GM19035 (cell line): ENCODE results near the gene LRRN2.

ENCODE experiments used
- ATAC-seq: cut with Tn5 transposase; IDR thresholded peaks from one replicate; pipeline ENCODE4 v1.9.1; 2021; ENCODE audit not compliant: unreplicated experiment

The LRRN2 gene

DNA sequence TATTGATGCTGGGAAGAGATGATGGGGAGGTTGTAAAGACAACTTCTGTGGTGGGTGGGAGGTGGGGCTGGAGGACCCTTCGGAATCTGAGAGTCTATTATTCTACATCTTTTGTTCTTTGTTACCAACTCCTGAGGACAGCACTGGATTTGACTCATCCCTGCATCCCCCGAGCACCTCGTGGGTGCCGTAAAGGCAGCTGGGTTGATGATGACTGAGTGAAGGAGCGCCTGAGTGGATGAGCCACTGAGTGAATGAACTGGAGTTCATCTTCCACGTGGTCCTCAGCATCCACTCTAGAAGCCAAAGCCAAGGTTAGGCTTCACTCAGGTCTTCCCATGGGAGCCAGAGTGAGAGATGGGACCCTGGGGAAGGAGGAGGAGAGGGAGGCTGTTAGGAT, 77.6 kb downstream of the LRRN2 start:
- ATAC-seq = no peak

- no peak for ATAC-seq
Measured at GRCh38 chr1:204605791-204606190, 79.7 kb downstream of the LRRN2 start.

DNA sequence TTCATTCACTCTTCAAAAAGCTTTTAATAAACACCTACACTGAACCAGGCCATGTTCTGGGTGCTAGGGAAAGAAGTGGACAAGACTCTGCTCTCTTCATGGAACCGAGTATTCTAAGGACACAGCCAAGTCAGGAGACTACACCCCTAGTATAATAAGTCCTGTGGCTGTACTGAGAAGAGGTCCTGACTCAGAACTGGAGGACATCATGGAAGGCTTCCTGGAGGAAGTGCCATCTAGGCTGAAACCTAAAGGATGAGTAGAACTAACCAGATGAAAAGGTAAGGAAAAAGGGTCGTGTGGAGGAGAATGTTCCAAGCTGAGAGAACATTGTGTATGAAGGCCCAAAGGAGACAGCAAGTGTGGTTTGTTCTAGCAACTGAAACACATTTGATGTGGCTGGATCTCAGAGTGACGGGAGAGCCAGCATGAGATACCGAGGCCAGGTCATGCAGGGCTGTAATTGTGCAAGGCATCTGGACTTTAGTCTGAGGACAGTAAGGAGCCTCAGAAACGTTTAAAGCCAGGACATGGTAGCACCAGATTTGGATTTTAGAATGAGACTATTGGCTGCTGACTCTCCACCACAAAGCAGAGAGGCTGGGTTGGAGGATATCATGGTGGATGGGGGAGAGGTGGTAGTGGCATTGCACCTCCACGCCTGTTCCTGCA, 82.5 kb downstream of the LRRN2 start:
- ATAC-seq = no peak

DNA sequence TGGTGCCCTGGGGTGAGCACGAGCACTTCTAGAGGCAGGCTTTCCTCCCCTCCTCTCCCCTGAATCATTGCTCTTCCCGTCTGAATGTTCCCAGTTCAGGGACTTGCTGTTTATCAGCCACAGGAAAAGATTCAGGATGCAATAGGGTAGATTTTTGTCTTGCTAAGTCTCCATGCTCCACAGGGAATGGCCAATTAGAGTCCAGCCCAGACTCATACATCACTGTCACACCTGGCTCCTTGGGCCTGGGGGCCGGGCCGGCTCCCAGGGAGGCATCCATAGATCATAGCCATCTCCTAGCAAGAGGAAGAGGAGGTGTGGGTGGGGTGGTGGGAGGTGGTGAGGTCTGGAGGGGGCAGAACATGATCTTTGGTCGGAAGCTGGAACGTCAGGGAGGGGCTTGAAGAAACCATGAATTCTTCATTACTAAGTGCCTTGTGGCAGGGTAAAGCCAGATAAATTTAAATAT, 83.4 kb downstream of the LRRN2 start:
- ATAC-seq = no peak

- ATAC-seq = no peak
Measured at GRCh38 chr1:204600968-204601367, 84.6 kb downstream of the LRRN2 start.

DNA sequence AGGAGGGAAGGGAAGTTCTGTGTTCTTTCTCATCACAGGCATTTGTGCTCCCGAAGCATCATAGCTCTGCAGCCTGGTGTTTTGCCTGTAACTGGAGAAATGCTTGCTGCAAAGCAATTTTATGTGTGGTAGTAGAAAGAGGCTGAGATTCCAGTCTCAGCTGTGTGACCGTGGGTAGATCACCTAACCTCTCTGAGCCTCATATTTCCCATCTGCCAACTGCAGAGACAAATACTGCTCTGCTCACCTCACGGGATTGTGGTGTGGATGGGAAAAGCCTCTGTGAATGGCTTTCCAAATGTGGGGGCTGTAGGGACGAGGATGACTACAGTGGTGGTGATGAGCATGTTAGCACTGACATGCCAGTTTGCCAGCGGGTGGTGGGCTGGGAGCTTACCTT, 85.3 kb downstream of the LRRN2 start:
- ATAC-seq = no peak

GRCh38 chr1:204599596-204599995, 85.9 kb downstream of the LRRN2 start:
- ATAC-seq = no peak

- no peak for ATAC-seq
Measured at GRCh38 chr1:204599098-204599497, 86.4 kb downstream of the LRRN2 start.

DNA sequence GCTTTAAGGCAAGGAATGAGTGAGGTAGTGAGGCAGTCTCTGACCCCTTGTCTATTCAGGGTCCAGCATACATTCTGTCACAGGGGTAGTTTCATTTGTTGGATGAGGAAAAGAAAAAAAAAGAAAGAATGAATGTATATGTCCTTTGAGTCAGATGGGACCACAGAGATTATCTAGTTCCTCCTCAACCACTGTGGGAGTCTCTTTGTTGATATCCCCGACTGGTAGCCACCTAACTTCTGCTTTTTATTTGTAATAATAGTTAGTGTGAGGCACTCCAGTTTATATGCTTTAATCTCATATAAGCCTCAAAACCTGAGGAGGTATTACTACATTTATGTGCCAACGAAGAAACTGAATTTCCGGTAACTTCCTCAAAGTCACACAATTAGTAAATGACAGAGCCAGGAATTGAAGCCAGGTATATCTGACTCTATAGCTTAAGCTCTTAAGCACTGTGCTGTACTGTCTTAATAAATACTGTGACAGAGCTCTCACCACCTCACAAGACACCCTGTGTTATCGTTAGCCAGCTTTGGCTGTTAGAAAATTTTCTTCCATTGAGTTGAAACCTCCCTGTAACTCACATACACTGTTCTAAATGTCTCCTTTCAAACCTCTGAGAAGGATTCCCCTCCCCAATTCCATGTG, 87.1 kb downstream of the LRRN2 start:
- ATAC-seq = no peak

GRCh38 chr1:204592246-204592948, 93.1 kb downstream of the LRRN2 start:
- ATAC-seq = no peak

DNA sequence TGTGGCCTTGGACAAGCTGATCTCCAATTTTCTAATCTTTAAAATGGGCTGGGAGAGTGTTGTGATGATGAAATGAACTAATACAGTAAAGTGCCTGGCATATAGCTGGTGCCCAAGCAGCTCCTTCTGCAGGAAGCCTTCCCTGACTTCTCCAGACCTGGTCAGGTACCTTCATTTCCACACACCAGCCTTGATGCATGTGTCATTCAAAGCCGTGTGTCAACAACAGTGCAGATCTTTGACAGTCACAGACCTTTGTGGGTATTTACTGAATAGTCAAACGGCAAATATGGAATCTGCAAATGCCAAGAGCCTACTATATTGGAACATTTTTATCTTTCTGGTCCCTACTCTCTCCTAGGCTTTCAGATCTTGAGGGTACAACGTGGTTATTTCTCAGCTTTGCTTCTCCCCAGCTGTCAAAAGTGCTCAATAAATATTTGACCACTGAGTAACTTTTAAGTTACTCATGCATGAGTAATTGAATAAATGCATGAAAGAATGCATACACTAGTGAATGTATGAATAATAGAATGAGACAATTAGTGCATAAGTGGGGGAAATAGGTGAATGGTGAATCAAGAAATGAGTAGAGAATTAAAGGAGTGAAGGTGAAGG, 94.0 kb downstream of the LRRN2 start:
- ATAC-seq = no peak

DNA sequence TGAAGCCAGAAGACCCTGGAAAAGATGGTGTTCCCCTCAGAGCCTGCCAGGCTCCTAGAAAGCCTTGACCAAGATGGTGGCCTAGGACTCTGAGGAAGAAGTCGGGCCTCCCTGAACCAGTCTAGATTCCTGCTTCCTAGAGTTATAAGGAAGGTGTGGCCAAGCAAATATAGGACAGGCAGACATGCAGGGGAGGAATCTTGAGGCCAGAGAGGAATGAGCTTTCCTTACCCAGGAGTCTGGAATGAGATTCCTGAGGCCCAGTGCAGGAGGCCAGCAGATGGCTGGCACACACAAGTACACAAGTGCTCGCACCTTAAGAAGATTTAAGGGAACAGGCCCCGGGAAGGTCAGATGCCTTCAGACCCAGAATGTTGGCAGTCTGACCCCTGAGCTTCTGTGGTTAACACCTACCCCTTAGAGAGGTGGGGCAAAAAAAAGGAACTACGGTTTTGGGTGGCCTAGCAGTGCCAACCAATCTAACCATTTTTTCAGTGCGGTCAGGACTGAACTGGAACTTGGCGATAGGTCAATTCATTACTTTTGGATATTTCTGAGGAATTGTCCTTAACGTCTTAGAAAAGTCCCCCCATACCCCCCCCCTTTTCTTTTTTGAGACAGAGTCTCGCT, 96.0 kb downstream of the LRRN2 start:
- ATAC-seq = no peak

- ATAC-seq = no peak
Measured at GRCh38 chr1:204588826-204589225, 96.7 kb downstream of the LRRN2 start.

DNA sequence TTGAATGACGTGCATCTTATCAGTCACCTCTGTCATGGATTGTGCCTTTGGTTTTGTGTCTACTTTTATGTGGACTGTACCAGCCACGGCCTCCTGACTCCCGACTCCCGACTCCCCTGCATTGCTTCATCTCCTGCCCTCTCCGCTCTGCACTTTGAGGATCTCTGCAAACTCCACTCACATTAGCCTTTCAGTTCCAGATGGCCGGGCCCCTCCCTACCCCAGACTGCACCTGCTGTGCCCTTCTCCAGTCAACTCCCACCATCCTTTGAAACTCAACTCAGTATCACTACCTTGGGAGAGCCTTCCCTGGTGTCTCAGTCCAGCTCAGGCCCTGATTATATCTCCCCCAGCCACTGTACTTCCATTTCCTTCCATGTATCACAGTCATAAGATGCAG, 97.9 kb downstream of the LRRN2 start:
- no peak for ATAC-seq

DNA sequence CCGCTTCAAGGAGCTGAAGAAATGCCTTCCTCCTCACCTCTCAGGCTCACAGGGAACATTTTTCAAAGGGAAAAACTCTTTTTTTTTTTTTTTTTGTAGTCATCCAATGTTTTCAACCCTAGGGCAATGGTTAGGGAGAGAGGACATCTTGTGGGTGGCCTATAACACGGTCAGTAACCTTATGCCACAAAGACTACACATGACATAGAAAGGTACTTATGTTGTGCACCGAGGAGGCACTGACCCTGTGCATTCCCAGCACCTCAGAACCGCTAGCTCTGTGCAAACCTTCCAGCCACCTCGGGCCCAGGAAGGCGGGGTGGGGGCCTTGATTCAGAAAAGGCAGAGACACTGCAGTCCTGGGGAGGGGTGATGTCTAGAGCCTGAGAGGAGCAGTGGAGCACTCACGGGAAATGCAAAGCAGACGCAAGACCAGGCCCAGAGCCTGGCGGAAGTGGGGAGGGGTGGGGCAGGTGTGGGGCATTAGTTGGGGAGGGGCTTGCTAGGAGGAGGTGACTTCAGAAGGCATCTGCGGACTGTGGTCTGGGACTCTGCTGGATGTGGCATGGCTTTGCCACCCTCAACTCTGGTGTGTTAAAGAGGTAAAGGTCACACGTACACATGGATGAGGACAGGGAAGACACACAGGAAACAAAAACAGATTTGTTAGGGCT, 100.7 kb downstream of the LRRN2 start:
- ATAC-seq = no peak

DNA sequence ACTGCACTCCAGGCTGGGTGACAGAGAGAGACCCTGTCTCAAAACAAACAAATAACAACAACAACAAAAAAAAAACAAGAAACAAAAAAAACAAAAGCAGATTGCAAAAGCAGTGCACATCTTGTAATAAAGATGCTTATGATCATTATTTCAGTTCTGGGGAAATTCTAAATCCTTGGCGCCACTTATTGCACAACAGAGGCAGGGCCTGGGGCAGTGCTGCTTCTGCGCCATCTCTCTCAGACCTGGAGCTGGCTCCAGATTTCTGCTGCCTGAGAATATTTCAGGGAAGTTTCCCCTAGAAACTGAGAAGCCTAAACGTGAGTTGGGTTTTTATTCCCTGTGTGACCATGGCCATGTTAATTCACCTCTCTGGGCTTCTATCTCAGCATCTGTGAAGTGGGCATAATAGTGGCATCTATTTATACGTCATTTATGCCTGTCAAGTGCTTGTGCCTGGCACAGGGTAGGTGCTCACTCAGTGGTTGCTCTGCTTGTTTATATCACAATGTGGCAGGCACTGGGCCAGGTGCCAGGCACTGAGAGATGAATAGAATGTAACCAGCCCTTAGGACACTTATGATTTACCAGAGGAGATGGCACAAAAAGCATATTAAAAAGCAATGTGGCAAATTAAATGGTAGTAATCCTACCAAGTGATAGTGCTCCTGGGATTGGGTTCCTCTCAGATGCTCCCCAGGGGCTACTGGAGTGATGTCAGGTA, 101.5 kb downstream of the LRRN2 start:
- no peak for ATAC-seq

DNA sequence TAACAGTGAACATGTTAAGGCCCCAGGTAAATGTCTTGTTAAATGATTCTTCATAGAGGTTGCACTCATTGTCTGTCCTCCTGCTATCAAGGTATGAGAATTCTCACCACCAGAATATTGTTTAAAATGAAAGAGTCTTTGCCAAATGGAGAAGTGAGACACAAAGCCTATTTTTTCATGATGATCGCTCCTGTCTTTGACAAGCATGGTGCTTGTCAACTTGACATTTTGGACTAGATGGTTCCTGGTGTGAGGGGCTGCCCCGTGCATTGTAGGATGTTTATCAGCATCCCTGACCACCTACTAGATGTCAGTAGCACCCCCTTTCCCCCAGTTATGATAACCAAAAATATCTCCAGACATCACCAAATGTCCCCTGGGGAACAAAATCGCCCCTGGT, 103.8 kb downstream of the LRRN2 start:
- ATAC-seq = no peak

DNA sequence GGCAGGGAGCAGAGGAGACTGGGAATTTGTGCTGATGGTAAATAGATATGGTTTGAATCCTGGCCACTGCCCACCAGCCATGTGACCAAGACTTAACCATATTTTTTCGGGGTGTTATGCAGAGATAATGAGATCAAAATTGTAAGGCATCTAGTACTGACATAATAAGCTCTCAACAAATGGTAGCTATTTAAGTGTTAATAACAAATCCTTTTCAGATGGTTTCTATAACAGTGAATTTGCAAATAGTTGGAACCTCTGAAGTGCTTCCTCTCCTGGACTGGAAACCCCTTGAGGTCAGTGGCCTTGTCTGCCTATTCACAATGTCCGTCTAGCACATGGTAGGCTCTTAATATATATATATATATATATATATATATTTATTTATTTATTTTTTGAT, 104.7 kb downstream of the LRRN2 start:
- no peak for ATAC-seq

DNA sequence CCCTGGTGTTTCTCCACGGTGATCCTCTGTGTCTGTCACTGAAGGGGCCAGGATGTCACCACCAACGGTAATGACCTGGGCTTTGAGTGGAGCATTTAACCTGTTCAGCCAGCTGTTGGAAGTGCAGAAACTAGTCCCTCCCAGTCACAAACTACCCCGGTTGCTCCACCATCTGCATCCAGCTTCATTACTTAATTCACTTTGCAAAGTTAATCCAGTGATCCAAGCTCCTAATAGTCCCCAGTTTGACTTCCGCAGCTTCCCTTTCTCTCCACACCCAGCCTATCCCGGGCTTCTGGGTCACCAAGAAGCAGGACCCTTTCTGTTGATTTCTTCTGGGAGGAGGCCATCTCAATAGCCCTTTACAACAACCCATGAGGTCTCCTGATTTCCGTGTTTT, 105.9 kb downstream of the LRRN2 start:
- ATAC-seq = no peak
